GM12878 (cell line): Measurements from ENCODE around the gene STX8. TPM values are rescaled to one million over a fixed set of nuclear protein-coding genes. Genes with fewer than 3 reads are reported as not detected.

ENCODE experiments used
- ATAC-seq: fragments of 200-7000 bp; cut with Tn5 transposase; 3 replicates; pipeline ENCODE4 v1.9.1; 2020; ENCODE audit warnings: mild to moderate bottlenecking, moderate library complexity
- BruUV-seq: library from RNA; stranded (reverse); fragments of 400-500 nt; replicated peaks from 2 replicates; lab custom pipeline; 2021; lab: Mats Ljungman, UMichigan
- CTCF ChIA-PET: fragments of 300-600 bp; sonication (Branson Sonifier 250); formaldehyde crosslinking; extraction: SDS; loops from one replicate; lab custom pipeline; 2021; ENCODE audit warnings: inconsistent platforms; lab: Yijun Ruan, JAX
- POLR2A ChIA-PET: fragments of 350-600 bp; formaldehyde crosslinking; extraction: SDS; loops from one replicate; lab custom pipeline; 2021; ENCODE audit warnings: inconsistent platforms; lab: Charles Lee
- RAD21 ChIA-PET: fragments of 300-600 bp; sonication (Branson Sonifier 250); formaldehyde crosslinking; loops from one replicate; lab custom pipeline; 2023; ENCODE audit warnings: antibody characterized with exemption; ENCODE audit not compliant: unreplicated experiment; lab: Charles Lee
- SMC1A ChIA-PET: fragments of 300-600 bp; sonication (Branson Sonifier 250); formaldehyde crosslinking; loops from one replicate; lab custom pipeline; 2023; ENCODE audit not compliant: unreplicated experiment, uncharacterized antibody; lab: Charles Lee
- DNase-seq: peaks from one replicate; pipeline ENCODE4 v3.0.0-alpha.2; 2011; ENCODE audit warnings: low read depth, low spot score
- FAIRE-seq: peaks from 3 replicates; lab custom pipeline; 2011; peaks lifted over from hg19 to GRCh38; lab: Jason Lieb, UNC
- H2AFZ ChIP-seq: 2 replicates; pipeline ENCODE4 v1.6.0; 2011; ENCODE audit warnings: low read depth, low read length, control low read depth; ENCODE audit not compliant: control insufficient read depth
- H3K27ac ChIP-seq: 2 replicates; pipeline ENCODE4 v1.5.1; 2011; ENCODE audit warnings: control low read depth; ENCODE audit not compliant: control insufficient read depth, insufficient read depth
- H3K27me3 ChIP-seq, 2 experiments: replicated peaks in 1 of 2; 2 replicates each; pipeline versions ENCODE4 v1.6.0 to v1.6.1; 2011; ENCODE audit warnings: low read length in 1 of 2; ENCODE audit not compliant: control insufficient read depth in 2 of 2, insufficient read depth in 2 of 2
- H3K36me3 ChIP-seq, 2 experiments: 2 replicates each; pipeline ENCODE4 v1.5.1; 2011; ENCODE audit warnings: low read length in 1 of 2; ENCODE audit not compliant: control insufficient read depth in 2 of 2, insufficient read depth in 2 of 2
- H3K4me1 ChIP-seq: 2 replicates; pipeline ENCODE4 v1.6.1; 2011; ENCODE audit warnings: mild to moderate bottlenecking, low read length, moderate library complexity, mixed read lengths; ENCODE audit not compliant: control insufficient read depth, insufficient read depth
- H3K4me2 ChIP-seq: 2 replicates; pipeline ENCODE4 v1.6.0; 2011; ENCODE audit warnings: control low read depth; ENCODE audit not compliant: control insufficient read depth, insufficient read depth
- H3K4me3 ChIP-seq: fragments of 200-600 bp; sonication (generic); 2 replicates; pipeline ENCODE4 v1.5.1; 2016
- H3K79me2 ChIP-seq: 2 replicates; pipeline ENCODE4 v1.6.0; 2011; ENCODE audit warnings: low read length; ENCODE audit not compliant: control insufficient read depth, insufficient read depth
- H3K9ac ChIP-seq: 2 replicates; pipeline ENCODE4 v1.8.0; 2011; ENCODE audit warnings: low read length, control low read depth, mixed read lengths; ENCODE audit not compliant: control insufficient read depth, insufficient read depth
- H3K9me3 ChIP-seq: replicated peaks from 3 replicates; pipeline ENCODE4 v1.5.1; 2011; ENCODE audit warnings: mild to moderate bottlenecking, low read length; ENCODE audit not compliant: control insufficient read depth, insufficient read depth
- H4K20me1 ChIP-seq: 2 replicates; pipeline ENCODE4 v1.6.0; 2011; ENCODE audit not compliant: control insufficient read depth, insufficient read depth
- CBX5 ChIP-seq: sonication (generic); IDR thresholded peaks from 2 replicates; pipeline ENCODE4 v1.6.1; 2016; ENCODE audit warnings: low read depth, moderate library complexity, mild to moderate bottlenecking, inconsistent platforms
- HCFC1 ChIP-seq: fragments of 150-350 bp; IDR thresholded peaks from 2 replicates; pipeline ENCODE4 v1.6.1; 2014; ENCODE audit warnings: low read length
- MEF2A ChIP-seq: IDR thresholded peaks from 2 replicates; pipeline ENCODE4 v1.6.1; 2011; ENCODE audit warnings: low read depth, mild to moderate bottlenecking, low read length, moderate library complexity; ENCODE audit not compliant: insufficient read depth
- MEF2B ChIP-seq: fragments of 450-650 bp; IDR thresholded peaks from 2 replicates; pipeline ENCODE4 v1.6.1; 2018; ENCODE audit warnings: mild to moderate bottlenecking, moderate library complexity; ENCODE audit not compliant: partially characterized antibody, poor library complexity, severe bottlenecking
- MYC ChIP-seq: IDR thresholded peaks from 2 replicates; pipeline ENCODE4 v1.6.1; 2011; ENCODE audit warnings: mild to moderate bottlenecking, low read length, moderate library complexity, inconsistent platforms; ENCODE audit not compliant: insufficient read depth, insufficient replicate concordance, insufficient read length, severe bottlenecking
- POLR2A ChIP-seq: IDR thresholded peaks from 2 replicates; pipeline ENCODE4 v1.6.1; 2011; ENCODE audit warnings: low read depth, mild to moderate bottlenecking, low read length
- SPI1 ChIP-seq: IDR thresholded peaks from 2 replicates; pipeline ENCODE4 v1.6.1; 2011; ENCODE audit warnings: low read depth, mild to moderate bottlenecking, low read length, moderate library complexity, borderline replicate concordance; ENCODE audit not compliant: insufficient read depth
- ZNF24 ChIP-seq: fragments of 450-650 bp; IDR thresholded peaks from 2 replicates; pipeline ENCODE4 v1.6.1; 2017; ENCODE audit warnings: antibody characterized with exemption, mild to moderate bottlenecking
- ZNF274 ChIP-seq: IDR thresholded peaks from one replicate; pipeline ENCODE4 v1.8.0; 2011; ENCODE audit not compliant: insufficient read length, insufficient read depth
- ZNF687 ChIP-seq: fragments of 450-650 bp; IDR thresholded peaks from 2 replicates; pipeline ENCODE4 v1.6.1; 2017; ENCODE audit warnings: mild to moderate bottlenecking, moderate library complexity
- WGBS: methylation state at CpG from one replicate; pipeline ENCODE4 v1.1.6; 2016; ENCODE audit warnings: low lambda C conversion rate; ENCODE audit not compliant: insufficient replicate concordance, insufficient coverage; ENCODE audit errors: missing lambda C conversion rate; 5-methylcytosine and 5-hydroxymethylcytosine counted together
- in situ Hi-C: fragments of 300-500 bp; cut with MboI; formaldehyde crosslinking; loops from 9 replicates; pipeline ENCODE4 v1.14.3; 2018; ENCODE audit warnings: mixed read lengths
- intact Hi-C: fragments of 100-400 bp; cut with micrococcal nuclease; formaldehyde crosslinking; loops from one replicate; pipeline ENCODE4 v1.14.2; 2022; ENCODE audit not compliant: unreplicated experiment
- polyA plus RNA-seq, 11 experiments: library from polyadenylated mRNA; depleted of rRNA in 4 of 11; unstranded in 6 of 11; stranded (reverse) in 5 of 11; fragments of >200 nt; fragmentation: Nextera tagmentation in 4 of 11; fragmentation: Illumina TruSeq in 1 of 11; extraction: Ambion mirVana in 4 of 11; extraction: Trizol in 1 of 11; gene quantifications; 1 replicate in 1 of 11; 2 replicates in 10 of 11; pipeline versions ENCODE4 v1.2.1 to v1.2.3, GENCODE V29; 2011 to 2016; ENCODE audit warnings: inconsistent platforms in 2 of 11, missing spikeins in 2 of 11, low read depth in 1 of 11
- total RNA-seq, 4 experiments: library from RNA; depleted of rRNA in 3 of 4; stranded (reverse); fragments of >200 nt in 3 of 4; fragmentation: Illumina TruSeq in 1 of 4; extraction: Trizol in 1 of 4; gene quantifications; 2 replicates each; pipeline versions ENCODE4 v1.2.1 to v1.2.3, GENCODE V29; 2013 to 2021

Gene STX8
- total and polyA plus RNA-seq, 10 of the 15 experiments (the other 5 are each of a cell fraction or from before 2014, with no cell fraction given): 47.9 to 151 (median 72.9) TPM

- ChIA-PET RAD21 (interaction anchor here (0.9 kb wide), 1 partner anchor 11 kb away, joined by 3 read pairs; no protein-coding TSS in a partner anchor), CTCF (no interaction called here), SMC1A (interaction anchor here (1.0 kb wide), 1 partner anchor 117 kb away, joined by 3 read pairs; no protein-coding TSS in a partner anchor), POLR2A (no interaction called here)
- H2AFZ ChIP-seq: no peak overlapping the region
- no TSS peak for BruUV-seq
- TF ChIP-seq MEF2A (no peak), MEF2B (peak; percentile 69), MYC (no peak), ZNF274 (no peak), CBX5 (no peak), SPI1 (peak; percentile 57; the same call in 1 of the 2 replicates)
- no peaks in the 10 kb centered on the region for H3K79me2 ChIP-seq
- no peak overlapping the region for H3K4me3 ChIP-seq
- FAIRE-seq (no peak), ATAC-seq (no peak), DNase-seq (no peak)
- H3K36me3 ChIP-seq: no peaks in the 10 kb centered on the region
- H3K27ac ChIP-seq: no peak overlapping the region
- H4K20me1 ChIP-seq: 0 out of 2 replicates have a peak, but pooled peaks cover 2% of the 10 kb centered on the region
- in situ Hi-C loops (no loop called here), intact Hi-C loops (no loop called here)
- no peaks in the 10 kb centered on the region for H3K9me3 ChIP-seq
- H3K4me2 ChIP-seq: no peak overlapping the region
- peaks cover 0 to 6% of the 10 kb centered on the region in 2 experiments; a peak in 1 of 4 replicates for H3K27me3 ChIP-seq
- WGBS: 34% methylated on average over 13 of the region's 13 CpGs
- H3K9ac ChIP-seq: no peak overlapping the region
- peaks cover 8% of the 10 kb centered on the region; the same call in 1 of the 2 replicates for H3K4me1 ChIP-seq
These were observed 337.8 kb downstream of the STX8 start for GRCh38 chr17:9237661-9238301.

DNA sequence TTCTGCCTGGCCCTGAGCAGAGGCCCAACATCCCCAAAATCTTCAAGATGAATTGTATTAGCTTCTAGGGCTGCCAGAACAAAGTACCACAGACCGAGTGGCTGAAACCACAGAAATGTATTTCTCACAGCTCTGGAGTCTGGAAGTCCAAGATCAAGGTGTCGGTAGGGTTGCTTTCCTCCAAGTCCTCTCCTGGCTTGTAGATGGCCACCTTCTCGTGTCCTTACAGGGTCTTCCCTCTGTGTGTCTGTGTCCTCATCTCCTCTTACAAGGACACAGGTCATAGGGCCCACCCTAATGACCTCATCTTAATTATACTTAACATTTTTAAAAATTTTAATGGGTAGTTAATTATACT lies 338.6 kb downstream of the STX8 start:
- H3K9me3 ChIP-seq: no peaks in the 10 kb centered on the region
- 33% methylated on average over 3 of the region's 3 CpGs for WGBS
- SMC1A ChIA-PET: interaction anchor here (1.1 kb wide), 1 partner anchor 20 kb away, joined by 3 read pairs; no protein-coding TSS in a partner anchor
- FAIRE-seq (no peak), ATAC-seq (no peak), DNase-seq (no peak)
- 0 out of 2 replicates have a peak, but pooled peaks cover 2% of the 10 kb centered on the region for H4K20me1 ChIP-seq
- no peaks in the 10 kb centered on the region for H3K36me3 ChIP-seq
- peaks cover 0 to 6% of the 10 kb centered on the region in 2 experiments; a peak in 1 of 4 replicates for H3K27me3 ChIP-seq
- RAD21 ChIA-PET: interaction anchor here (0.9 kb wide), 1 partner anchor 10 kb away, joined by 3 read pairs; no protein-coding TSS in a partner anchor
- BruUV-seq: no TSS peak
- H3K4me1 ChIP-seq: peaks cover 8% of the 10 kb centered on the region; the same call in 1 of the 2 replicates
- no peak overlapping the region for H3K9ac ChIP-seq
- POLR2A ChIA-PET: no interaction called here
- CTCF ChIA-PET: no interaction called here
- H2AFZ ChIP-seq: no peak overlapping the region
- in situ Hi-C loops: no loop called here
- H3K4me3 ChIP-seq: no peak overlapping the region
- intact Hi-C loops: no loop called here
- H3K27ac ChIP-seq: no peak overlapping the region
- no peak overlapping the region for H3K4me2 ChIP-seq
- no peaks in the 10 kb centered on the region for H3K79me2 ChIP-seq
- TF ChIP-seq ZNF687 (no peak), ZNF24 (no peak), HCFC1 (no peak), POLR2A (no peak)
